LNCAP (cell line): Measurements from ENCODE around the gene CDC16.

ENCODE experiments used
- CTCF ChIP-seq: fragments of 450-650 bp; IDR thresholded peaks from 2 replicates; pipeline ENCODE4 v1.5.1; 2017; ENCODE audit warnings: mild to moderate bottlenecking

CDC16 gene

GRCh38 chr13:114243971-114244370 lies 9.3 kb downstream of the CDC16 start:
- TF ChIP-seq CTCF = no peak

GRCh38 chr13:114244637-114245036 lies 9.9 kb downstream of the CDC16 start:
- TF ChIP-seq CTCF = no peak

GRCh38 chr13:114248011-114248410 lies 13.3 kb downstream of the CDC16 start:
- no peak for TF ChIP-seq CTCF

GRCh38 chr13:114249077-114249476 lies 14.4 kb downstream of the CDC16 start:
- no peak for TF ChIP-seq CTCF

- TF ChIP-seq CTCF = no peak
Observed at GRCh38 chr13:114256547-114256946, 21.9 kb downstream of the CDC16 start.

DNA sequence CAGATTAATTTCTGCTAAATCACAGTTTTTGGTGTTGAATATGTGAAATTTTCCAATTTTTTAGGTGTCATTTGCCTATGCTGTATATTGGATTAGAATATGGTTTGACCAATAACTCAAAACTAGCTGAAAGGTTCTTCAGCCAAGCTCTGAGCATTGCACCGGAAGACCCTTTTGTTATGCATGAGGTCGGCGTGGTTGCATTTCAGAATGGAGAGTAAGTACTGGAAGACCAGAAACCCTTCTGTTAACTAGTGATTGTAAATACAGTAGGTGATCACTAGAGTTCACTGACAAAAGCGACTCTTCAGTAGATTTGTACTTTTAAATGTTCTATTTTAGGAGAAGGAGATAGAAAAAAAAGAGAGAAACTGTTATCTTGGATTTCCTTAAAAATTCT lies 22.3 kb downstream of the CDC16 start:
- no peak for TF ChIP-seq CTCF

- no peak for TF ChIP-seq CTCF
Observed at GRCh38 chr13:114258589-114258988, 23.9 kb downstream of the CDC16 start.

- TF ChIP-seq CTCF = no peak
Observed at GRCh38 chr13:114259374-114259773, 24.7 kb downstream of the CDC16 start.
